ENCODE results near the gene PARD3. TPM values are rescaled to one million over a fixed set of nuclear protein-coding genes. Genes with fewer than 3 reads are reported as not detected.

PARD3 gene
- total and polyA plus RNA-seq, 10 of the 15 experiments (the other 5 are each of a cell fraction or from before 2014, with no cell fraction given) = 2.6 to 43.1 (median 13.9) TPM

GRCh38 chr10:34359435-34359813 lies 455.7 kb downstream of the PARD3 start:
- H3K27me3 ChIP-seq (replicated peaks in 1 of 2; ENCODE audit: control insufficient read depth in 2 of 2, insufficient read depth in 2 of 2, low read length in 1 of 2) = no peaks in the 10 kb centered on the region
- ChIA-PET SMC1A (ENCODE audit: uncharacterized antibody, unreplicated experiment) (interaction anchor here (0.6 to 1.3 kb wide), 2 partner anchors 11 to 148 kb away, joined by 3 to 8 read pairs; no protein-coding TSS in a partner anchor), RAD21 (ENCODE audit: unreplicated experiment) (interaction anchor here (1.1 kb wide), 1 partner anchor 14 kb away, joined by 3 read pairs; no protein-coding TSS in a partner anchor), CTCF (interaction anchor here (0.6 to 1.6 kb wide), 4 partner anchors 21 to 129 kb away, joined by 3 read pairs; no protein-coding TSS in a partner anchor), POLR2A (no interaction called here)
- no peak for DNase-seq (ENCODE audit: low read depth, low spot score)
- 46% methylated on average over 4 of the region's 4 CpGs for WGBS (ENCODE audit: insufficient coverage, insufficient replicate concordance, low lambda C conversion rate, missing lambda C conversion rate)
- H3K27ac ChIP-seq (ENCODE audit: control insufficient read depth, insufficient read depth) = no peak overlapping the region
- H3K9me3 ChIP-seq (replicated peaks; ENCODE audit: control insufficient read depth, insufficient read depth, low read length) = no peaks in the 10 kb centered on the region
- no peak overlapping the region for H3K4me2 ChIP-seq (ENCODE audit: control insufficient read depth, insufficient read depth)
- no peaks in the 10 kb centered on the region for H4K20me1 ChIP-seq (ENCODE audit: control insufficient read depth, insufficient read depth)
- in situ Hi-C loops (cut with MboI) (no loop called here), intact Hi-C loops (cut with micrococcal nuclease; ENCODE audit: unreplicated experiment) (no loop called here)
- ATAC-seq = no peak
- H3K9ac ChIP-seq (ENCODE audit: control insufficient read depth, insufficient read depth, low read length) = no peak overlapping the region
- H3K4me1 ChIP-seq (ENCODE audit: control insufficient read depth, insufficient read depth, low read length) = no peaks in the 10 kb centered on the region
- no TSS peak for BruUV-seq (replicated peaks)
- FAIRE-seq = no peak
- no peaks in the 10 kb centered on the region for H3K36me3 ChIP-seq (ENCODE audit: control insufficient read depth in 2 of 2, insufficient read depth in 2 of 2, low read length in 1 of 2)
- H3K4me3 ChIP-seq = no peak overlapping the region
- H3K79me2 ChIP-seq (ENCODE audit: control insufficient read depth, insufficient read depth, low read length) = no peaks in the 10 kb centered on the region
- H2AFZ ChIP-seq (ENCODE audit: control insufficient read depth, low read depth, low read length) = no peak overlapping the region
- no peak for TF ChIP-seq CUX1 (IDR thresholded peaks at IDR 0.05; ENCODE audit: insufficient replicate concordance, low read depth, low read length)
- TF ChIP-seq NR2C1 (IDR thresholded peaks at IDR 0.05) = no peak
- TF ChIP-seq ZZZ3 (IDR thresholded peaks at IDR 0.05; ENCODE audit: control insufficient read depth, insufficient read length, low read depth) = no peak
- TF ChIP-seq EP300 (IDR thresholded peaks at IDR 0.05; ENCODE audit: borderline replicate concordance in 1 of 2, control insufficient read depth in 1 of 2, low read depth in 2 of 2, low read length in 2 of 2) = no peak
- no peak for TF ChIP-seq MXI1 (IDR thresholded peaks at IDR 0.05; ENCODE audit: low read depth, low read length)
- no peak for TF ChIP-seq E4F1 (IDR thresholded peaks at IDR 0.05; ENCODE audit: borderline replicate concordance, partially characterized antibody)
- no peak for TF ChIP-seq POLR2AphosphoS2 (IDR thresholded peaks at IDR 0.05; ENCODE audit: low read depth, low read length)
- TF ChIP-seq CBX5 (IDR thresholded peaks at IDR 0.05; ENCODE audit: low read depth) = no peak
- no peak for TF ChIP-seq DPF2 (IDR thresholded peaks at IDR 0.05)
- TF ChIP-seq EZH2 (IDR thresholded peaks at IDR 0.05; ENCODE audit: borderline replicate concordance, control insufficient read depth, low read depth, low read length) = no peak
- TF ChIP-seq IKZF1 (conservative IDR thresholded peaks at IDR 0.05) = no peak
- TF ChIP-seq BCL3 (IDR thresholded peaks at IDR 0.05; ENCODE audit: borderline replicate concordance, insufficient read depth, low read depth, low read length, poor library complexity, severe bottlenecking) = no peak

Data from GM12878 (cell line).